ENCODE results near the gene DENND5A.

DNA sequence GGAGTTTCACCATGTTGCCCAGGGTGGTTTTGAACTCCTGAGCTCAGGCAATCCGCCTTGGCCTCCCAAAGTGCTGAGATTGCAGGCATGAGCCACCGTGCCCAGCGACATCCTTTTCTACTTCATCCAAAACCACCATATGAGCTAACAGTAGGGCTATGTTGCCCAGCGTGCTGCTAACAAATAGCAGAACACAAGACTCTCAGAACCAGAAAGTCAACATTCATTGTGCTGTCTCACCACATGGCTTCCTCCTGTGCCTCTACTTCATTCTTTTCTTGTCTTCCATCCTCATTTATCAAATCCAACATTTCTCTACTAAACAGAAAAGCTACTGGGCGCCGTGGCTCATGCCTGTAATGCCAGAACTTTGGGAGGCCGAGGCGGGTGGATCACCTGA is 12.0 kb upstream of the DENND5A start:
- TF ChIP-seq, protein P1, sequence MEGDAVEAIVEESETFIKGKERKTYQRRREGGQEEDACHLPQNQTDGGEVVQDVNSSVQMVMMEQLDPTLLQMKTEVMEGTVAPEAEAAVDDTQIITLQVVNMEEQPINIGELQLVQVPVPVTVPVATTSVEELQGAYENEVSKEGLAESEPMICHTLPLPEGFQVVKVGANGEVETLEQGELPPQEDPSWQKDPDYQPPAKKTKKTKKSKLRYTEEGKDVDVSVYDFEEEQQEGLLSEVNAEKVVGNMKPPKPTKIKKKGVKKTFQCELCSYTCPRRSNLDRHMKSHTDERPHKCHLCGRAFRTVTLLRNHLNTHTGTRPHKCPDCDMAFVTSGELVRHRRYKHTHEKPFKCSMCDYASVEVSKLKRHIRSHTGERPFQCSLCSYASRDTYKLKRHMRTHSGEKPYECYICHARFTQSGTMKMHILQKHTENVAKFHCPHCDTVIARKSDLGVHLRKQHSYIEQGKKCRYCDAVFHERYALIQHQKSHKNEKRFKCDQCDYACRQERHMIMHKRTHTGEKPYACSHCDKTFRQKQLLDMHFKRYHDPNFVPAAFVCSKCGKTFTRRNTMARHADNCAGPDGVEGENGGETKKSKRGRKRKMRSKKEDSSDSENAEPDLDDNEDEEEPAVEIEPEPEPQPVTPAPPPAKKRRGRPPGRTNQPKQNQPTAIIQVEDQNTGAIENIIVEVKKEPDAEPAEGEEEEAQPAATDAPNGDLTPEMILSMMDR (conservative IDR thresholded peaks at IDR 0.05 in 1 of 2, IDR thresholded peaks at IDR 0.05 in 1 of 2; ENCODE audit: low read depth in 1 of 2, low read length in 2 of 2), result no peak
- TF ChIP-seq EZH2 (IDR thresholded peaks at IDR 0.05; ENCODE audit: low read length, missing control alignments), result no peak
